WERI-Rb-1 (cell line): ENCODE data around the gene ALKBH2.

Source experiments
- DNase-seq: peaks from one replicate; pipeline ENCODE4 v3.0.0-alpha.2; 2020
- H3K27ac ChIP-seq: fragments of 250-450 bp; sonication (Bioruptor Pico); 2 replicates; pipeline ENCODE4 v1.5.1; 2020; ENCODE audit warnings: mild to moderate bottlenecking, moderate library complexity
- H3K27me3 ChIP-seq: fragments of 250-450 bp; sonication (Bioruptor Pico); 2 replicates; pipeline ENCODE4 v1.5.1; 2021; ENCODE audit warnings: mild to moderate bottlenecking, low read depth, moderate library complexity; ENCODE audit not compliant: insufficient read depth, severe bottlenecking
- H3K36me3 ChIP-seq: fragments of 250-450 bp; sonication (Bioruptor Pico); 2 replicates; pipeline ENCODE4 v1.5.1; 2020; ENCODE audit warnings: mild to moderate bottlenecking, moderate library complexity
- H3K4me3 ChIP-seq: 2 replicates; pipeline ENCODE4 v1.5.1; 2011; ENCODE audit warnings: low read depth, mild to moderate bottlenecking, control low read depth, low read length
- H3K9me3 ChIP-seq: fragments of 250-450 bp; sonication (Bioruptor Pico); 2 replicates; pipeline ENCODE4 v1.5.1; 2021; ENCODE audit warnings: mild to moderate bottlenecking, moderate library complexity; ENCODE audit not compliant: severe bottlenecking
- CTCF ChIP-seq: IDR thresholded peaks from 2 replicates; pipeline ENCODE4 v1.5.1; 2011; ENCODE audit warnings: low read depth, mild to moderate bottlenecking, control low read depth, inconsistent platforms, low read length

Gene ALKBH2

DNA sequence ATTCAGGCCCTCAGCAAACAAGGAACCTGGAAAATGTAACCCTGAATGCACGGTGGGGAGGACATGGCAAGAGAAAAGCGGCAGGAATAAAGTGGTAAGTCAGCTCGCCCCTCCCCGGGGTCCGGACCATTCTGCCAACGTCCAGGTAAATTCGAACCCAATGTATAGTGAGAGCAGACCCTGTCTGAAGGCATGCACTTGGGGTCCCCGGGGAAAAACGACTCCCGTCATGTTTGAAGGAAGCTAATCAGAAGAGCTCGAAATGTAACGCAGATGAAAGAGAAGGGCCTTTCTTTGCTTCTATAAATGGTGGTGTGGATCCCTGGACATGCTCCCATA is 23.3 kb upstream of the ALKBH2 start:
- no peak overlapping the region for H3K4me3 ChIP-seq
- peaks cover 7% of the 10 kb centered on the region for H3K36me3 ChIP-seq
- H3K27me3 ChIP-seq: no peaks in the 10 kb centered on the region
- H3K27ac ChIP-seq: no peak overlapping the region
- DNase-seq: no peak
- TF ChIP-seq CTCF: no peak
- H3K9me3 ChIP-seq: no peaks in the 10 kb centered on the region

- no peaks in the 10 kb centered on the region for H3K27me3 ChIP-seq
- H3K9me3 ChIP-seq: no peaks in the 10 kb centered on the region
- no peak within 1 kb of the TSS for H3K27ac ChIP-seq
- no peak for TF ChIP-seq CTCF
- peaks cover 11% of the 10 kb centered on the region for H3K36me3 ChIP-seq
- no peak within 1 kb of the TSS for H3K4me3 ChIP-seq
- DNase-seq: no peak
Observed at GRCh38 chr12:109115758-109116610, 22.7 kb upstream of the ALKBH2 start, which contains the start of gene ACACB. Gene ACACB (plus strand): TSS chr12:109116587. CDS start chr12:109139406, 22,819 bp downstream.

DNA sequence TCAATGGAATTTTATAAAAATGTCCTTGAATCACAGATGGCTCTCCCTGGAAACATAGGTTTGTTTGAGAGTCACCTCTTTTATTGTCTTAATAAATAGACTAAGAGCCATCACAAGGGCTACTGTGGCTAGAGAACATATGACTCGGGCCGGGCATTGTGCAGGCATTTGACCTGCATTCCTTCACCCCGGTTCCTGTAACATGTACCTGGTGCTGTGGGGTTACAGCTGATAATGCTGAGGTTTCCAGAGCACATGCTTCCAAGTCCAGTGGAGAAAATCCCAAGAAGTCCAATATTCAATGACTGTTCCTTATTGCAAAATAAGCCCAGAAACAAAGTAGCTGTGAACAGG is 22.1 kb upstream of the ALKBH2 start:
- no peaks in the 10 kb centered on the region for H3K27me3 ChIP-seq
- TF ChIP-seq CTCF: no peak
- no peak for DNase-seq
- no peaks in the 10 kb centered on the region for H3K9me3 ChIP-seq
- no peak overlapping the region for H3K4me3 ChIP-seq
- H3K27ac ChIP-seq: no peak overlapping the region
- H3K36me3 ChIP-seq: peaks cover 17% of the 10 kb centered on the region

DNA sequence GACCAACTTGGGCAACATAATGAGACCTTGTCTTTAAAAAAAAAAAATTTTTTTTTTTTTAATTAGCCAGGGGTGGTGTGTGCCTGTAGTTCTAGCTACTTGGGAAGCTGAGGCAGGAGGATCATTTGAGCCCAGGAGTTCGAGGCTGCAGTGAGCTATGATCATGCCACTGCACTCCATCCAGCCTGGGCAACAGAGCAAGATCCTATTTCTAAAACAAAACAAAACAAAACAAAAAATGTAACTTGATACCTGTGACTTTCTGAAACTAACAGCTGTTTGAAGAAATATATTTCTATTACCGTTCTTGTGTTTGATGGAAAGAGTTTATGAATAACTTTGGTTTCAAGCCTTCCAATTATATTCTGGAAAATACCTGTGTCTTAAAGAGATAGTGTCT is 21.4 kb upstream of the ALKBH2 start:
- no peak for DNase-seq
- H3K4me3 ChIP-seq: no peak overlapping the region
- no peak overlapping the region for H3K27ac ChIP-seq
- peaks cover 24% of the 10 kb centered on the region for H3K36me3 ChIP-seq
- H3K9me3 ChIP-seq: no peaks in the 10 kb centered on the region
- H3K27me3 ChIP-seq: no peaks in the 10 kb centered on the region
- TF ChIP-seq CTCF: no peak

GRCh38 chr12:109113661-109114321 is 20.5 kb upstream of the ALKBH2 start:
- no peak overlapping the region for H3K27ac ChIP-seq
- no peak for DNase-seq
- H3K27me3 ChIP-seq: no peaks in the 10 kb centered on the region
- no peak overlapping the region for H3K4me3 ChIP-seq
- TF ChIP-seq CTCF: no peak
- H3K9me3 ChIP-seq: no peaks in the 10 kb centered on the region
- H3K36me3 ChIP-seq: peaks cover 29% of the 10 kb centered on the region
